IPS DF 4.7 (cell line): ENCODE data around the gene ARHGEF26.

Experiments used
- DNase-seq: peaks from one replicate; pipeline ENCODE4 v3.0.0-alpha.2; 2013; ENCODE audit warnings: low spot score; ENCODE audit errors: extremely low read depth

The ARHGEF26 gene

GRCh38 chr3:154195620-154196356 is 74.6 kb downstream of the ARHGEF26 start:
- no peak for DNase-seq

- DNase-seq = no peak
Observed at GRCh38 chr3:154197751-154198150, 76.6 kb downstream of the ARHGEF26 start.

- no peak for DNase-seq
Observed at GRCh38 chr3:154209499-154209898, 88.3 kb downstream of the ARHGEF26 start.

GRCh38 chr3:154210986-154211385 is 89.8 kb downstream of the ARHGEF26 start:
- no peak for DNase-seq

GRCh38 chr3:154214306-154214705 is 93.1 kb downstream of the ARHGEF26 start:
- DNase-seq = no peak

GRCh38 chr3:154217671-154218070 is 96.5 kb downstream of the ARHGEF26 start:
- no peak for DNase-seq

- DNase-seq = no peak
Observed at GRCh38 chr3:154218728-154219127, 97.5 kb downstream of the ARHGEF26 start.

GRCh38 chr3:154220462-154220861 is 99.3 kb downstream of the ARHGEF26 start:
- no peak for DNase-seq

- no peak for DNase-seq
Observed at GRCh38 chr3:154223519-154223918, 102.3 kb downstream of the ARHGEF26 start.

- no peak for DNase-seq
Observed at GRCh38 chr3:154224366-154224765, 103.2 kb downstream of the ARHGEF26 start.

GRCh38 chr3:154224866-154225265 is 103.7 kb downstream of the ARHGEF26 start:
- no peak for DNase-seq

- DNase-seq = no peak
Observed at GRCh38 chr3:154225536-154225935, 104.3 kb downstream of the ARHGEF26 start.

GRCh38 chr3:154227531-154227930 is 106.3 kb downstream of the ARHGEF26 start:
- DNase-seq = no peak

- no peak for DNase-seq
Observed at GRCh38 chr3:154228561-154229216, 107.5 kb downstream of the ARHGEF26 start.

GRCh38 chr3:154229217-154229590 is 108.0 kb downstream of the ARHGEF26 start:
- no peak for DNase-seq

GRCh38 chr3:154235330-154235729 is 114.1 kb downstream of the ARHGEF26 start:
- DNase-seq = no peak

- no peak for DNase-seq
Observed at GRCh38 chr3:154236331-154236730, 115.1 kb downstream of the ARHGEF26 start.

GRCh38 chr3:154240235-154240634 is 119.0 kb downstream of the ARHGEF26 start:
- DNase-seq = no peak

GRCh38 chr3:154241496-154241895 is 120.3 kb downstream of the ARHGEF26 start:
- no peak for DNase-seq

- no peak for DNase-seq
Observed at GRCh38 chr3:154242766-154243165, 121.6 kb downstream of the ARHGEF26 start.

GRCh38 chr3:154243353-154243752 is 122.2 kb downstream of the ARHGEF26 start:
- no peak for DNase-seq

- no peak for DNase-seq
Observed at GRCh38 chr3:154244644-154245043, 123.5 kb downstream of the ARHGEF26 start.

- no peak for DNase-seq
Observed at GRCh38 chr3:154247806-154248415, 126.7 kb downstream of the ARHGEF26 start.
